H1 (cell line): ENCODE data around the gene RNF4. TPM values are rescaled to one million over a fixed set of nuclear protein-coding genes. Genes with fewer than 3 reads are reported as not detected.

Experiments used
- CTCF ChIA-PET: fragments of 300-600 bp; sonication (Branson Sonifier 250); formaldehyde crosslinking; loops from one replicate; lab custom pipeline; 2021; ENCODE audit not compliant: partially characterized antibody; lab: Charles Lee
- POLR2A ChIA-PET: fragments of 300-600 bp; sonication (Branson Sonifier 250); formaldehyde crosslinking; loops from one replicate; lab custom pipeline; 2021; ENCODE audit warnings: inconsistent platforms; ENCODE audit not compliant: partially characterized antibody; lab: Charles Lee
- DNase-seq, 2 experiments: peaks; one replicate each; pipeline versions ENCODE4 v3.0.0 to v3.0.0-alpha.2; 2010 to 2022; ENCODE audit warnings: low spot score in 2 of 2, low read depth in 1 of 2, mixed read lengths in 1 of 2
- FAIRE-seq: peaks from 2 replicates; lab custom pipeline; 2011; peaks lifted over from hg19 to GRCh38; lab: Jason Lieb, UNC
- H2AFZ ChIP-seq: 2 replicates; pipeline ENCODE4 v1.8.1; 2012; ENCODE audit warnings: low read length, inconsistent platforms
- H2AK5ac ChIP-seq: 2 replicates; pipeline ENCODE4 v1.6.1; 2013; ENCODE audit warnings: low read depth, low read length
- H2BK120ac ChIP-seq: replicated peaks from 2 replicates; pipeline ENCODE3; 2013; ENCODE audit warnings: low read depth, low read length, inconsistent platforms
- H2BK12ac ChIP-seq: 2 replicates; pipeline ENCODE4 v1.6.1; 2013; ENCODE audit warnings: low read depth, low read length
- H2BK15ac ChIP-seq: 2 replicates; pipeline ENCODE4 v1.6.1; 2013; ENCODE audit warnings: low read length
- H2BK20ac ChIP-seq: 2 replicates; pipeline ENCODE4 v1.6.1; 2013; ENCODE audit warnings: low read length
- H2BK5ac ChIP-seq: 2 replicates; pipeline ENCODE4 v1.6.1; 2013; ENCODE audit warnings: low read depth, low read length
- H3K14ac ChIP-seq: 2 replicates; pipeline ENCODE4 v1.6.1; 2013; ENCODE audit warnings: inconsistent platforms; ENCODE audit not compliant: insufficient read length
- H3K18ac ChIP-seq: 2 replicates; pipeline ENCODE4 v1.6.1; 2013; ENCODE audit warnings: low read length; ENCODE audit errors: extremely low read depth
- H3K23ac ChIP-seq: 2 replicates; pipeline ENCODE4 v1.6.1; 2013; ENCODE audit warnings: inconsistent platforms; ENCODE audit not compliant: insufficient read length
- H3K23me2 ChIP-seq: 2 replicates; pipeline ENCODE4 v1.6.1; 2013; ENCODE audit warnings: low read depth, low read length
- H3K27ac ChIP-seq: 2 replicates; pipeline ENCODE4 v1.6.1; 2011; ENCODE audit warnings: low read depth, low read length, inconsistent platforms
- H3K27me3 ChIP-seq, 4 experiments: replicated peaks in 1 of 4; 1 replicate in 1 of 4; 2 replicates in 3 of 4; pipeline versions ENCODE4 v1.6.1 to v1.8.1; 2011 to 2013; ENCODE audit warnings: low read length in 3 of 4, mild to moderate bottlenecking in 3 of 4, inconsistent platforms in 2 of 4, mixed read lengths in 2 of 4, moderate library complexity in 1 of 4; ENCODE audit not compliant: control insufficient read depth in 3 of 4, insufficient read depth in 3 of 4; ENCODE audit errors: extremely low read depth in 1 of 4
- H3K36me3 ChIP-seq, 4 experiments: 2 replicates each; pipeline versions ENCODE4 v1.6.1 to v1.8.1; 2011 to 2013; ENCODE audit warnings: mild to moderate bottlenecking in 4 of 4, low read length in 3 of 4, moderate library complexity in 2 of 4, control low read depth in 1 of 4, inconsistent platforms in 1 of 4; ENCODE audit not compliant: insufficient read depth in 4 of 4, control insufficient read depth in 2 of 4
- H3K4ac ChIP-seq: replicated peaks from 2 replicates; pipeline ENCODE3; 2013; ENCODE audit warnings: low read length, low read depth, mixed read lengths, inconsistent platforms; ENCODE audit not compliant: insufficient read length
- H3K4me1 ChIP-seq, 4 experiments: replicated peaks in 1 of 4; 1 replicate in 1 of 4; 2 replicates in 3 of 4; pipeline versions ENCODE4 v1.6.1 to v1.8.1; 2011 to 2013; ENCODE audit warnings: low read length in 3 of 4, inconsistent platforms in 2 of 4, mixed read lengths in 1 of 4; ENCODE audit not compliant: insufficient read depth in 4 of 4, control insufficient read depth in 3 of 4
- H3K4me2 ChIP-seq, 2 experiments: 2 replicates each; pipeline versions ENCODE4 v1.6.1 to v1.8.1; 2011 to 2013; ENCODE audit warnings: low read depth in 2 of 2, low read length in 2 of 2, control low read depth in 1 of 2, inconsistent platforms in 1 of 2, mild to moderate bottlenecking in 1 of 2; ENCODE audit not compliant: insufficient read depth in 1 of 2
- H3K4me3 ChIP-seq, 4 experiments: fragments of 200-600, 300-600 bp in 1 of 4; sonication (generic), shearing (Covaris generic), sonication (Bioruptor Twin) in 1 of 4; 2 replicates each; pipeline versions ENCODE4 v1.5.1 to v1.8.1; 2011 to 2016; ENCODE audit warnings: low read length in 4 of 4, low read depth in 3 of 4, control low read depth in 2 of 4, inconsistent platforms in 2 of 4, mild to moderate bottlenecking in 2 of 4, mixed read lengths in 1 of 4, moderate library complexity in 1 of 4; ENCODE audit not compliant: insufficient read depth in 2 of 4; ENCODE audit errors: extremely low read depth in 1 of 4
- H3K56ac ChIP-seq: replicated peaks from 2 replicates; pipeline ENCODE3; 2013; ENCODE audit warnings: low read depth, mild to moderate bottlenecking, mixed read lengths, low read length, inconsistent platforms; ENCODE audit not compliant: insufficient read length
- H3K79me1 ChIP-seq: 2 replicates; pipeline ENCODE4 v1.6.1; 2013; ENCODE audit warnings: low read depth, low read length, control low read depth
- H3K79me2 ChIP-seq, 2 experiments: 2 replicates each; pipeline versions ENCODE4 v1.6.1 to v1.8.1; 2012 to 2013; ENCODE audit warnings: low read length in 2 of 2, mild to moderate bottlenecking in 2 of 2, inconsistent platforms in 1 of 2; ENCODE audit not compliant: insufficient read depth in 2 of 2, control insufficient read depth in 1 of 2
- H3K9ac ChIP-seq, 4 experiments: replicated peaks in 1 of 4; 1 replicate in 1 of 4; 2 replicates in 3 of 4; pipeline versions ENCODE4 v1.6.1 to v1.8.1; 2011 to 2013; ENCODE audit warnings: low read depth in 3 of 4, low read length in 3 of 4, control low read depth in 2 of 4, mild to moderate bottlenecking in 2 of 4, moderate library complexity in 2 of 4, inconsistent platforms in 1 of 4; ENCODE audit errors: extremely low read depth in 1 of 4
- H3K9me3 ChIP-seq, 2 experiments: 2 replicates each; pipeline versions ENCODE4 v1.6.1 to v1.8.1; 2012 to 2013; ENCODE audit warnings: mild to moderate bottlenecking in 2 of 2, moderate library complexity in 2 of 2, control low read depth in 1 of 2, inconsistent platforms in 1 of 2, low read depth in 1 of 2, low read length in 1 of 2, mixed read lengths in 1 of 2; ENCODE audit not compliant: insufficient read depth in 2 of 2
- H4K20me1 ChIP-seq, 2 experiments: replicated peaks in 1 of 2; 2 replicates each; pipeline versions ENCODE3 to v1.8.1; 2011 to 2013; ENCODE audit warnings: inconsistent platforms in 2 of 2, low read length in 2 of 2, mild to moderate bottlenecking in 1 of 2; ENCODE audit not compliant: insufficient read depth in 2 of 2, control insufficient read depth in 1 of 2
- H4K5ac ChIP-seq: 2 replicates; pipeline ENCODE4 v1.6.1; 2013; ENCODE audit warnings: low read length, low read depth, mixed read lengths, inconsistent platforms; ENCODE audit not compliant: insufficient read length
- H4K8ac ChIP-seq: 2 replicates; pipeline ENCODE4 v1.8.0; 2013; ENCODE audit warnings: mild to moderate bottlenecking, moderate library complexity, low read length, inconsistent platforms; ENCODE audit not compliant: insufficient read depth; ENCODE audit errors: extremely low read depth
- H4K91ac ChIP-seq: replicated peaks from 2 replicates; pipeline ENCODE3; 2013; ENCODE audit warnings: low read length, mixed read lengths, inconsistent platforms; ENCODE audit not compliant: insufficient read length
- GTF2F1 ChIP-seq: IDR thresholded peaks from 2 replicates; pipeline ENCODE4 v1.6.1; 2012; ENCODE audit warnings: low read depth, low read length, improper control_type of control experiment, borderline replicate concordance
- whole genome bisulfite sequencing, 2 experiments: shearing (Covaris generic) in 1 of 2; methylation state at CpG; one replicate each; pipeline versions ENCODE4 v1.1.6 to v1.1.7; 2013 to 2015; ENCODE audit warnings: low lambda C conversion rate in 2 of 2, mixed read lengths in 2 of 2, inconsistent platforms in 1 of 2, low coverage in 1 of 2, missing lambda C conversion rate in 1 of 2; ENCODE audit not compliant: insufficient replicate concordance in 2 of 2, insufficient coverage in 1 of 2, insufficient read length in 1 of 2; ENCODE audit errors: extremely low coverage in 1 of 2, missing lambda C conversion rate in 1 of 2; 5-methylcytosine and 5-hydroxymethylcytosine counted together
- polyA plus RNA-seq, 7 experiments: library from polyadenylated mRNA; depleted of rRNA in 3 of 7; stranded (reverse) in 5 of 7; unstranded in 2 of 7; fragments of >200 nt in 5 of 7; fragments of 200-250 nt in 2 of 7; gene quantifications; 1 replicate in 5 of 7; 2 replicates in 1 of 7; 4 replicates in 1 of 7; pipeline versions ENCODE4 v1.2.1 to v1.2.3, GENCODE V29; 2011 to 2013; ENCODE audit warnings: missing spikeins in 2 of 7, mixed read lengths in 2 of 7
- total RNA-seq: library from RNA; stranded (reverse); fragmentation: NEBNext Ultra II Directional; extraction: Animal tissue kit (Norgen Biotek cat#: 25700); gene quantifications from 2 replicates; pipeline ENCODE4 v1.2.1, GENCODE V29; 2021

RNF4 gene
- total and polyA plus RNA-seq, 2 of the 8 experiments (the other 6 are each of a cell fraction or from before 2014, with no cell fraction given): 68.2 to 78.9 TPM

DNA sequence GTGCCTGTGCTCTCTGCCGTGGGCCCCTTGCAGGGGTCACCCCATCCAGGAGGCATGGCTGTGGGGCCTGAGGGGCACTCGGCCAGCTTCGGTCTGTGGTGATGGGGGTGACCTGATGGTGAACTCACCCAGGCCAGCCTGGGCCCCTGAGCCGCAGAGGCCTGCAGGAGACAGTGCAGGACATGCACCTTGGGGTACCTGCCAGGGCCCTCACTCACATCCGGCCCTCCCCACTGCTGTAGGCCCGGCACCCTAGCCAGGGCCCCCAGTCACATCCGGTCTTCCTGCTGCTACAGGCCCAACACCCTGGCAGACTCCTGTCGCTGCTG lies 42.9 kb upstream of the RNF4 start:
- no peak overlapping the region for H3K4me3 ChIP-seq
- no peaks in the 10 kb centered on the region for H3K9me3 ChIP-seq
- H3K4me2 ChIP-seq: no peak overlapping the region
- no peak overlapping the region for H2AK5ac ChIP-seq
- no peaks in the 10 kb centered on the region for H3K79me2 ChIP-seq
- 87% methylated on average over 8 of the region's 8 CpGs; no CpG with 5 or more reads in 1 of the 2 experiments for WGBS, 2 experiments
- H3K23ac ChIP-seq: no peak overlapping the region
- H3K14ac ChIP-seq: no peak overlapping the region
- H2BK120ac ChIP-seq: no peak overlapping the region
- no peak overlapping the region for H3K9ac ChIP-seq
- no peaks in the 10 kb centered on the region for H4K20me1 ChIP-seq
- no peak overlapping the region for H3K27ac ChIP-seq
- H4K5ac ChIP-seq: no peak overlapping the region
- peak overlapping the region; percentile 68; the same call in 1 of the 2 replicates for H4K8ac ChIP-seq
- H3K23me2 ChIP-seq: no peaks in the 10 kb centered on the region
- no peak overlapping the region for H2BK5ac ChIP-seq
- FAIRE-seq: no peak
- CTCF ChIA-PET: interaction anchor here (2.1 to 4.0 kb wide), 2 partner anchors 11 to 16 kb away, joined by 7 to 40 read pairs; no protein-coding TSS in a partner anchor
- TF ChIP-seq GTF2F1: no peak
- TF ChIP-seq, all 59 proteins: peak for 0
- no peak overlapping the region for H2BK12ac ChIP-seq
- POLR2A ChIA-PET: no interaction called here
- H3K56ac ChIP-seq: no peak overlapping the region
- no peak overlapping the region for H4K91ac ChIP-seq
- peaks cover 0 to 1% (median under 1%) of the 10 kb centered on the region in 4 experiments; a peak in 2 of 7 replicates for H3K27me3 ChIP-seq
- no peak overlapping the region for H2BK20ac ChIP-seq
- no peak overlapping the region for H3K4ac ChIP-seq
- H2BK15ac ChIP-seq: no peak overlapping the region
- no peak overlapping the region for H3K18ac ChIP-seq
- no peaks in the 10 kb centered on the region for H3K79me1 ChIP-seq
- no peaks in the 10 kb centered on the region for H3K36me3 ChIP-seq
- peaks cover 0 to 12% (median 4%) of the 10 kb centered on the region in 4 experiments; a peak in 5 of 7 replicates for H3K4me1 ChIP-seq
- DNase-seq: no peak
- H2AFZ ChIP-seq: no peak overlapping the region
